IMR-90 (cell line): ENCODE data around the gene CLBA1. TPM values are rescaled to one million over a fixed set of nuclear protein-coding genes. Genes with fewer than 3 reads are reported as not detected.

ENCODE experiments used
- ATAC-seq: fragments of 200-7000 bp; cut with Tn5 transposase; 2 replicates; pipeline ENCODE4 v1.9.1; 2020; ENCODE audit warnings: low read depth, mild to moderate bottlenecking, moderate library complexity
- BruUV-seq: library from RNA; stranded (reverse); fragments of 400-500 nt; replicated peaks from 2 replicates; lab custom pipeline; 2021; lab: Mats Ljungman, UMichigan
- CTCF ChIA-PET: fragments of 300-600 bp; formaldehyde crosslinking; extraction: SDS; loops from one replicate; lab custom pipeline; 2021; ENCODE audit warnings: antibody characterized with exemption; lab: Yijun Ruan, JAX
- POLR2A ChIA-PET: fragments of 300-600 bp; sonication (Branson Sonifier 250); formaldehyde crosslinking; loops from one replicate; lab custom pipeline; 2022; ENCODE audit warnings: antibody characterized with exemption; ENCODE audit not compliant: unreplicated experiment; lab: Charles Lee
- DNase-seq: peaks from one replicate; pipeline ENCODE4 v3.0.0; 2013
- H2AFZ ChIP-seq: replicated peaks from 2 replicates; pipeline ENCODE3; 2013; ENCODE audit warnings: low read length, mild to moderate bottlenecking; ENCODE audit not compliant: poor library complexity
- H2AK5ac ChIP-seq: 2 replicates; pipeline ENCODE4 v1.6.1; 2013; ENCODE audit warnings: low read depth, low read length, inconsistent platforms
- H2AK9ac ChIP-seq: replicated peaks from 2 replicates; pipeline ENCODE3; 2013; ENCODE audit warnings: mild to moderate bottlenecking, low read depth, low read length, moderate library complexity; ENCODE audit not compliant: poor library complexity
- H2BK120ac ChIP-seq: 2 replicates; pipeline ENCODE4 v1.6.1; 2013; ENCODE audit warnings: low read depth, low read length, inconsistent platforms
- H2BK15ac ChIP-seq: 3 replicates; pipeline ENCODE4 v1.6.1; 2013; ENCODE audit warnings: low read depth, low read length, inconsistent platforms
- H2BK20ac ChIP-seq: 2 replicates; pipeline ENCODE4 v1.6.1; 2013; ENCODE audit warnings: low read depth, mild to moderate bottlenecking, inconsistent platforms, low read length, moderate library complexity
- H2BK5ac ChIP-seq: 2 replicates; pipeline ENCODE4 v1.6.1; 2013; ENCODE audit warnings: mild to moderate bottlenecking, low read depth, low read length, inconsistent platforms; ENCODE audit not compliant: poor library complexity, severe bottlenecking
- H3K14ac ChIP-seq: replicated peaks from 2 replicates; pipeline ENCODE4 v1.6.1; 2013; ENCODE audit warnings: low read depth, low read length, inconsistent platforms
- H3K18ac ChIP-seq: 2 replicates; pipeline ENCODE4 v1.6.1; 2013; ENCODE audit warnings: low read depth, low read length, control low read depth
- H3K23ac ChIP-seq: 2 replicates; pipeline ENCODE4 v1.6.1; 2013; ENCODE audit warnings: low read depth, low read length, inconsistent platforms
- H3K27ac ChIP-seq: 2 replicates; pipeline ENCODE4 v1.5.1; 2013; ENCODE audit warnings: mild to moderate bottlenecking, control low read depth, low read length; ENCODE audit not compliant: insufficient read depth
- H3K27me3 ChIP-seq: 2 replicates; pipeline ENCODE4 v1.6.1; 2013; ENCODE audit warnings: low read length; ENCODE audit not compliant: control insufficient read depth, insufficient read depth
- H3K36me3 ChIP-seq: 2 replicates; pipeline ENCODE4 v1.6.1; 2013; ENCODE audit warnings: low read length, mixed read lengths; ENCODE audit not compliant: control insufficient read depth, insufficient read depth
- H3K4ac ChIP-seq: 2 replicates; pipeline ENCODE4 v1.6.1; 2013; ENCODE audit warnings: low read depth, low read length, inconsistent platforms
- H3K4me1 ChIP-seq: 2 replicates; pipeline ENCODE4 v1.6.1; 2013; ENCODE audit warnings: low read length, mixed read lengths; ENCODE audit not compliant: control insufficient read depth, insufficient read depth
- H3K4me2 ChIP-seq: 2 replicates; pipeline ENCODE4 v1.6.1; 2013; ENCODE audit warnings: low read depth, mild to moderate bottlenecking, control low read depth, low read length, moderate library complexity
- H3K4me3 ChIP-seq: 2 replicates; pipeline ENCODE4 v1.5.1; 2013; ENCODE audit warnings: low read depth, mild to moderate bottlenecking, control low read depth, low read length, moderate library complexity; ENCODE audit not compliant: insufficient read depth
- H3K56ac ChIP-seq: 2 replicates; pipeline ENCODE4 v1.6.1; 2013; ENCODE audit warnings: low read length, inconsistent platforms; ENCODE audit not compliant: insufficient read depth; ENCODE audit errors: extremely low read depth
- H3K79me1 ChIP-seq, 2 experiments: 2 replicates each; pipeline ENCODE4 v1.6.1; 2013; ENCODE audit warnings: low read length in 2 of 2, inconsistent platforms in 1 of 2, low read depth in 1 of 2
- H3K9ac ChIP-seq: 2 replicates; pipeline ENCODE4 v1.6.1; 2013; ENCODE audit warnings: low read depth, low read length, control low read depth
- H3K9me1 ChIP-seq: 2 replicates; pipeline ENCODE4 v1.6.1; 2013; ENCODE audit warnings: low read length, inconsistent platforms; ENCODE audit not compliant: insufficient read depth
- H3K9me3 ChIP-seq: 2 replicates; pipeline ENCODE4 v1.6.1; 2013; ENCODE audit warnings: low read length; ENCODE audit not compliant: control insufficient read depth, insufficient read depth
- H4K20me1 ChIP-seq: 2 replicates; pipeline ENCODE4 v1.6.1; 2013; ENCODE audit warnings: low read length, inconsistent platforms; ENCODE audit not compliant: insufficient read depth
- H4K5ac ChIP-seq: 2 replicates; pipeline ENCODE4 v1.6.1; 2013; ENCODE audit warnings: mild to moderate bottlenecking, low read depth, low read length, control low read depth
- H4K8ac ChIP-seq, 2 experiments: 2 replicates each; pipeline ENCODE4 v1.6.1; 2013; ENCODE audit warnings: low read depth in 2 of 2, low read length in 2 of 2, control low read depth in 1 of 2, inconsistent platforms in 1 of 2
- H4K91ac ChIP-seq: 2 replicates; pipeline ENCODE4 v1.6.1; 2013; ENCODE audit warnings: low read depth, low read length, inconsistent platforms; ENCODE audit not compliant: insufficient read depth
- CEBPB ChIP-seq: IDR thresholded peaks from 2 replicates; pipeline ENCODE4 v1.6.1; 2012; ENCODE audit warnings: low read depth, low read length, improper control_type of control experiment
- CHD1 ChIP-seq: IDR thresholded peaks from 2 replicates; pipeline ENCODE4 v1.6.1; 2012; ENCODE audit warnings: low read depth, low read length, improper control_type of control experiment
- CTCF ChIP-seq: conservative IDR thresholded peaks from 2 replicates; pipeline ENCODE4 v1.5.1; 2012; ENCODE audit warnings: mild to moderate bottlenecking, low read depth, low read length, improper control_type of control experiment
- ELK1 ChIP-seq: fragments of 150-350 bp; IDR thresholded peaks from 2 replicates; pipeline ENCODE4 v1.6.1; 2016; ENCODE audit warnings: low read depth, mild to moderate bottlenecking, low read length, moderate library complexity, borderline replicate concordance
- FOS ChIP-seq: fragments of 150-350 bp; IDR thresholded peaks from 2 replicates; pipeline ENCODE4 v1.6.1; 2016; ENCODE audit warnings: low read depth, low read length
- MAFK ChIP-seq: IDR thresholded peaks from 2 replicates; pipeline ENCODE4 v1.6.1; 2012; ENCODE audit warnings: low read depth, low read length, improper control_type of control experiment
- MXI1 ChIP-seq: IDR thresholded peaks from 2 replicates; pipeline ENCODE4 v1.6.1; 2012; ENCODE audit warnings: low read depth, mild to moderate bottlenecking, low read length, moderate library complexity, borderline replicate concordance
- NFE2L2 ChIP-seq: fragments of 150-350 bp; IDR thresholded peaks from 2 replicates; pipeline ENCODE4 v1.6.1; 2016; ENCODE audit warnings: low read depth, mild to moderate bottlenecking, low read length
- POLR2A ChIP-seq: IDR thresholded peaks from 2 replicates; pipeline ENCODE4 v1.6.1; 2012; ENCODE audit warnings: mild to moderate bottlenecking, low read depth, low read length
- RAD21 ChIP-seq: IDR thresholded peaks from 2 replicates; pipeline ENCODE4 v1.6.1; 2012; ENCODE audit warnings: low read length, improper control_type of control experiment
- RCOR1 ChIP-seq: IDR thresholded peaks from 2 replicates; pipeline ENCODE4 v1.6.1; 2012; ENCODE audit warnings: mild to moderate bottlenecking, low read length, improper control_type of control experiment; ENCODE audit not compliant: insufficient replicate concordance
- RFX5 ChIP-seq: IDR thresholded peaks from 2 replicates; pipeline ENCODE4 v1.8.0; 2012; ENCODE audit warnings: low read depth, mild to moderate bottlenecking, low read length, moderate library complexity
- SMC3 ChIP-seq: fragments of 150-350 bp; IDR thresholded peaks from 2 replicates; pipeline ENCODE4 v1.6.1; 2016; ENCODE audit warnings: low read depth, mild to moderate bottlenecking, antibody characterized with exemption, low read length, moderate library complexity
- USF2 ChIP-seq: fragments of 150-350 bp; IDR thresholded peaks from 2 replicates; pipeline ENCODE4 v1.6.1; 2017; ENCODE audit warnings: mild to moderate bottlenecking, antibody characterized with exemption, low read length, low read depth
- WGBS, 2 experiments: methylation state at CpG; one replicate each; pipeline versions ENCODE4 v1.1.5 to v1.1.7; 2013; ENCODE audit warnings: missing lambda C conversion rate in 2 of 2; ENCODE audit not compliant: insufficient read length in 1 of 2; ENCODE audit errors: extremely low coverage in 2 of 2; 5-methylcytosine and 5-hydroxymethylcytosine counted together
- dilution Hi-C: fragments of 300-500 bp; cut with HindIII; formaldehyde crosslinking; loops from one replicate; pipeline ENCODE4 v1.14.3; 2018; ENCODE audit warnings: low sequenced_read_pairs; ENCODE audit not compliant: unreplicated experiment
- in situ Hi-C: fragments of 300-500 bp; cut with MboI; formaldehyde crosslinking; loops from 3 replicates; pipeline ENCODE4 v1.14.3; 2019; ENCODE audit warnings: low sequenced_read_pairs, inconsistent platforms, mixed read lengths
- intact Hi-C: fragments of 100-400 bp; cut with micrococcal nuclease; formaldehyde crosslinking; loops from 2 replicates; pipeline ENCODE4 v1.10.0; 2022
- polyA plus RNA-seq, 3 experiments: library from polyadenylated mRNA; depleted of rRNA; stranded (reverse); fragments of >200 nt; gene quantifications; 2 replicates each; pipeline ENCODE4 v1.2.3, GENCODE V29; 2012; ENCODE audit warnings: low replicate concordance in 1 of 3
- total RNA-seq: library from RNA; depleted of rRNA; stranded (reverse); fragments of >200 nt; gene quantifications from 2 replicates; pipeline ENCODE4 v1.2.3, GENCODE V29; 2012

CLBA1 gene
- total and polyA plus RNA-seq, 2 of the 4 experiments (the other 2 are of a cell fraction), result 2.7 to 6.2 TPM

- no peak for TF ChIP-seq POLR2A
- TF ChIP-seq MXI1, result no peak
- TF ChIP-seq NFE2L2, result no peak
- TF ChIP-seq RFX5, result no peak
- no peak for TF ChIP-seq SMC3
- no peak for TF ChIP-seq ELK1
- TF ChIP-seq FOS, result no peak
- TF ChIP-seq USF2, result no peak
- no peak for TF ChIP-seq CTCF
- TF ChIP-seq RCOR1, result no peak
- no peak for TF ChIP-seq CHD1
- no peak for TF ChIP-seq RAD21
- no peak for TF ChIP-seq MAFK
- TF ChIP-seq CEBPB, result no peak
- Histone ChIP-seq H3K36me3 (peaks cover 2% of the 10 kb centered on the region; the same call in 1 of the 2 replicates), H3K27me3 (no peaks in the 10 kb centered on the region; the same call in 1 of the 2 replicates), H4K8ac (no peak overlapping the region), H3K4ac (no peak overlapping the region), H3K4me2 (no peak overlapping the region), H3K4me3 (no peak overlapping the region), H3K4me1 (no peaks in the 10 kb centered on the region), H2BK20ac (no peak overlapping the region), H4K5ac (no peak overlapping the region), H2AK9ac (no peak overlapping the region), H2AK5ac (no peak overlapping the region), H3K27ac (no peak overlapping the region), H3K14ac (no peak overlapping the region), H3K18ac (no peak overlapping the region), H2BK5ac (no peak overlapping the region), H4K20me1 (no peaks in the 10 kb centered on the region), H2AFZ (no peak overlapping the region), H3K23ac (no peak overlapping the region), H4K91ac (no peak overlapping the region), H2BK15ac (no peak overlapping the region), H3K9ac (no peak overlapping the region), H2BK120ac (no peak overlapping the region), H3K9me1 (no peaks in the 10 kb centered on the region), H3K56ac (no peak overlapping the region), H3K9me3 (no peaks in the 10 kb centered on the region), H3K79me1 (no peaks in the 10 kb centered on the region)
- CTCF ChIA-PET, result no interaction called here
- intact Hi-C loops (no loop called here), dilution Hi-C loops (no loop called here), in situ Hi-C loops (no loop called here)
- ATAC-seq (no peak), DNase-seq (no peak)
- 78% methylated on average over 4 of the region's 13 CpGs; no CpG with 5 or more reads in 1 of the 2 experiments for WGBS, 2 experiments
- BruUV-seq, result no TSS peak
- POLR2A ChIA-PET, result no interaction called here
These were observed 30.7 kb upstream of the CLBA1 start for GRCh38 chr14:104954746-104955395.
